H54 (cell line): ENCODE results near the gene RREB1.

Experiments
- DNase-seq: peaks from one replicate; pipeline ENCODE4 v3.0.0; 2011; ENCODE audit warnings: low spot score, mixed read lengths; ENCODE audit not compliant: insufficient read length
- FAIRE-seq: peaks from 3 replicates; lab custom pipeline; 2011; peaks lifted over from hg19 to GRCh38; lab: Jason Lieb, UNC
- POLR2A ChIP-seq: IDR thresholded peaks from 2 replicates; pipeline ENCODE4 v1.6.1; 2011; ENCODE audit warnings: low read depth, mild to moderate bottlenecking, low read length

Gene RREB1

GRCh38 chr6:7228662-7229375, 121.1 kb downstream of the RREB1 start:
- FAIRE-seq (no peak), DNase-seq (no peak)
- no peak for TF ChIP-seq POLR2A

GRCh38 chr6:7229376-7230326, 121.9 kb downstream of the RREB1 start:
- TF ChIP-seq POLR2A: no peak
- DNase-seq (no peak), FAIRE-seq (no peak)

- no peak for TF ChIP-seq POLR2A
- FAIRE-seq: no peak
Measured at GRCh38 chr6:7230327-7230691, 122.5 kb downstream of the RREB1 start.

GRCh38 chr6:7230956-7231713, 123.4 kb downstream of the RREB1 start:
- TF ChIP-seq POLR2A: no peak
- no peak for DNase-seq
- no peak for FAIRE-seq

More at GRCh38 chr6:7230327-7230691, 122.5 kb downstream of the RREB1 start:
- no peak for DNase-seq

DNA sequence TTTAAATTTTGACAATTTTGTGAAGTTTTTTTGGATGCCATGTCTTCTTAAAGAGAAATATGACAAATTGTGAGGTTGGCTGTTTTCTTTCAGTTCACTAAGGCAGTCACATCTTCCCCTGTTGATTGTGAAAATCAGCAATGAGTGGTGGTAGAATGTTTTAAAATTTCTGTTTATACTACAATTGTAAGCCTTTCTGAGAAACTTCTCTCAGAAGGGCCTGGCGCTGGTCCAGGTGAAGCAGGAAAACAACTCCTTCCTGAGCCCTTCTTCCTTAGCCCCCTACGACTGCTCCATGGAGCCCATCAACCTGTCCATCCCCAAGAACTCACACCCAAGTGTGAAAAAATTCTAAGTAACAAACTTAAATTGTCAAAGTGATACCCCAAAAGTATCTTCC, 124.6 kb downstream of the RREB1 start:
- FAIRE-seq (no peak), DNase-seq (no peak)
- TF ChIP-seq POLR2A: no peak

DNA sequence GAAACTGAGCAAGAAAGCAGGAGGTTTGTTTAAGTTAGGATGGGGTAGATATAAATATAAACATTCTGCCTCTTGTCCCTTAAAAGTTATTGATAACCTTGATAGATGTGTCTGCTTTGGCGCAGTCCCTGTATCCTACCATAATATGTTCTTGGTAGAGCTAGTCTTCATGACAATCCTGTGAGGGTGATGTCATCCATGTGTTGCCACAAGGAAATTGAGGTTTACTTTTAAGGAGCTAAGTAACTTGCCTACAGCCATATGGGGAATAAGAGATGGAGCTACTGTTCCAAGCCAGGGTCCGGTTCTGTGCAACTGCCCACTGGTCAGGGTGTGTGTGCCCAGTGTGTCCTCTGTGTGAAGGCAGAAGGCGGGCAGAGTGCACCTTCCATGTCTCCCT, 126.8 kb downstream of the RREB1 start:
- FAIRE-seq (no peak), DNase-seq (no peak)
- TF ChIP-seq POLR2A: no peak

DNA sequence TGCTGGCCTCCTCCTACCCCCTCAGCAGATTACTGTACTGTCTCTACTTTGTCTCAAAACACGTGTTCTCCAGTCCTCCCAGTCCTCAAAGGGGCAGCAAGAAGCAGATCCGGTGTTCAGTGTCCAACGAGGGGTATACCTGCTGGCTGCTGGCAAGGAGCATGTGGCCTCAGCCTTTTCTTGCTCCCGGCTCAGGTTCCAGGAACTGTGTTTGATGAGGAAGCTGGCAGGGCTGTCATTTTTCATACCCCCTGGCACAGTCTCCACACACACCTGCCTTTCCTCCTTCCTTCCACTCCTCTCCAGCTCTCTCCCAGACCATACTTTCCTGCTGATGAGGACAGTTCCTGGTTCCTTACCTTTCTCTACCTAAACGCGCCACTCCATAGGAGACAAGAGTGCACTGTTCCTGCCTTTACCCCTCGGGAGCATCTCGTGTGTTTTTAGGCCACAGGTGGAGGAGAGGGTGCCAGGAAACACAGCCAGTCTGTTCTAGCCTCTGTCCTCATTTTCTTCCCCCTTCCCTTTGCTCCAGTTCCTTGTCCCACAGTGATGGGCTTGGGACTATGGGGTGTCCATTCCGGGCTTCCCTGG, 128.0 kb downstream of the RREB1 start:
- FAIRE-seq (no peak), DNase-seq (no peak)
- no peak for TF ChIP-seq POLR2A

DNA sequence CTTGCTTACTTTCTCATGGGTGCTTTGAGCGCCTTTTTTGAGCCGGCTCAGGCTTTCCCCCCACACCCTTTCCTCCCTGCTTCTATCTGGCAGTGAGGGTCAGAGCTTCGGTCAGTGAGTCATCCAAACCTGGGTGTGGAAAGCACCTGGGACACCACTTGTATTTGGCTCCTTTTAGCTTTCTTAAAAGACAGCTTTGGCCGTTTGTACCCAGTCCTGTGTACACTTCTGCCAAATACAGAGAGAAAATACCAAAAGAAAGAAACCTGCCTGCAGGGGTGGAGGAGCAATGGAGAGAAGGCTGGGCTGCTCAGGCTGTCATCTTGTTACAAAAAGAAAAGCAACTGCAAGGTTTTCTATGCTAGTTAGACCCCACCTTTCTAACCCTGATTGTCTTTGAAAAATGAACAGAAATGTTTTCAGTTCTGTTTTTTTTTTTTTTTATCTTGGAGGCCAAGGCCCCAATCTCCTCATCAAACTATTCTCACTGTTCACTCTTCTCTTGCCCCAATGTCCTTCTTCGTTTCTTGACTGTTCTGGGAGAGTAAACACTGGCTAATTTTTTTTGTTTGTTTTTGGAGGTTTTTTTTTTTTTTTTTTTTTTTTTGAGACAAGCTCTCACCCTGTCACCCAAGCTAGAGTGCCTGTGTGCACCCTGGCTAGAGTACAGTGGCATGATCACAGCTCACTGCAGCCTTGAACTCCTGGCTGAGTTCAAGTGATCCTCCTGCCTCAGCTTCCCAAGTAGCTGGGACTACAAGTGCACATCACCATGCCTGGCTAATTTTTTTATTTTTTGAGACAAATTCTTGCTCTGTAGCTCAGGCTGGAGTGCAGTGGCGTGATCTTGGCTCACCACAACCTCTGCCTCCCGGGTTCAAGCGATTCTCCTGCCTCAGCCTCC, 128.8 kb downstream of the RREB1 start:
- no peak for TF ChIP-seq POLR2A
- no peak for FAIRE-seq
- no peak for DNase-seq

- no peak for FAIRE-seq
- no peak for DNase-seq
- no peak for TF ChIP-seq POLR2A
Measured at GRCh38 chr6:7237653-7238188, 130.0 kb downstream of the RREB1 start.

- DNase-seq (no peak), FAIRE-seq (no peak)
- no peak for TF ChIP-seq POLR2A
Measured at GRCh38 chr6:7238526-7238899, 130.8 kb downstream of the RREB1 start.

GRCh38 chr6:7238900-7239589, 131.3 kb downstream of the RREB1 start:
- peak; percentile 81 for DNase-seq
- no peak for FAIRE-seq
- TF ChIP-seq POLR2A: no peak

GRCh38 chr6:7239590-7239948, 131.8 kb downstream of the RREB1 start:
- TF ChIP-seq POLR2A: no peak
- DNase-seq: no peak
- FAIRE-seq: no peak
